Measurements from ENCODE around the gene TXNDC2.

GRCh38 chr18:9900699-9901098 lies 14.9 kb downstream of the TXNDC2 start:
- TF ChIP-seq CTCF (conservative IDR thresholded peaks at IDR 0.05; ENCODE audit: low read length) (no peak), EZH2phosphoT487 (IDR thresholded peaks at IDR 0.05; ENCODE audit: borderline replicate concordance) (no peak)
